BLaER1 (cell line): ENCODE measurements around the gene SKI.
"Not testable (repeated sequence)": the region's sequence is repeated elsewhere in the genome, so short reads cannot be mapped to it uniquely, and the experiment has no call there.

Experiments used
- H3K27ac ChIP-seq: shearing (Covaris generic); formaldehyde crosslinking; 2 replicates; pipeline ENCODE4 v1.8.1; 2022
- H3K27me3 ChIP-seq: shearing (Covaris generic); formaldehyde crosslinking; 2 replicates; pipeline ENCODE4 v1.8.1; 2022
- H3K36me3 ChIP-seq: shearing (Covaris generic); formaldehyde crosslinking; 2 replicates; pipeline ENCODE4 v1.8.1; 2022
- H3K4me1 ChIP-seq: shearing (Covaris generic); formaldehyde crosslinking; 2 replicates; pipeline ENCODE4 v1.8.1; 2022
- H3K4me2 ChIP-seq: shearing (Covaris generic); formaldehyde crosslinking; 2 replicates; pipeline ENCODE4 v1.8.1; 2022
- H3K4me3 ChIP-seq: shearing (Covaris generic); formaldehyde crosslinking; 2 replicates; pipeline ENCODE4 v1.8.1; 2022
- H3K9ac ChIP-seq: shearing (Covaris generic); formaldehyde crosslinking; 2 replicates; pipeline ENCODE4 v1.8.1; 2022
- H3K9me3 ChIP-seq: shearing (Covaris generic); formaldehyde crosslinking; 2 replicates; pipeline ENCODE4 v1.8.1; 2022
- H4K20me1 ChIP-seq: shearing (Covaris generic); formaldehyde crosslinking; 2 replicates; pipeline ENCODE4 v1.8.1; 2022
- Cebpa-rat ChIP-seq: shearing (Covaris generic); IDR thresholded peaks from 2 replicates; pipeline ENCODE4 v1.8.1; 2022

SKI gene

GRCh38 chr1:2256435-2257244, 28.5 kb downstream of the SKI start:
- Histone ChIP-seq H4K20me1 (peaks cover 64% of the 10 kb centered on the region), H3K27me3 (no peaks in the 10 kb centered on the region), H3K9me3 (peaks cover 20% of the 10 kb centered on the region), H3K27ac (peak overlapping the region; percentile 75), H3K36me3 (peaks cover 14% of the 10 kb centered on the region; the same call in 1 of the 2 replicates), H3K4me3 (no peak overlapping the region), H3K4me2 (peak overlapping the region; percentile 58), H3K4me1 (peaks cover 76% of the 10 kb centered on the region), H3K9ac (no peak overlapping the region)
- TF ChIP-seq Cebpa-rat: no peak

DNA sequence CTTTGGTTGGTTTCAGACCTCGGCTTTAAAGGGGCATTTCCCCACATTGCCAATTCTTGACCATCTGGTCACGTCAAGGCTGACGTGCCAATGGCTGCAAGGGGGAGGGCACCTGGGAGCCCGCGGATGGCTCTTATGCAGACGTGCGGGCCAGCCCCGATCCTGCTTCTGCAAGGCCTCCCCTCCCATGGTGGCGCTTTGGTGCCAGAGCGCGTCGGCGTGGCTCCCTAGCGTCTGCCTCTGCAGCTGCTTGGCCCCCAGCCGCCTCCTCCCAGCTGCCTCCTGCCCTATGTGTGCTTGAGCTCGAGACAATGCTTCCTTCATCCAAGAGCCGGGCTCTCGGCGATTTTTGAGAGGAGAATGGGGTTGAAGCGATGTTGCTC, 29.1 kb downstream of the SKI start:
- H3K27me3 ChIP-seq: no peaks in the 10 kb centered on the region
- peak overlapping the region; percentile 75 for H3K27ac ChIP-seq
- peak overlapping the region; percentile 58 for H3K4me2 ChIP-seq
- peaks cover 58% of the 10 kb centered on the region for H4K20me1 ChIP-seq
- TF ChIP-seq Cebpa-rat: no peak
- H3K4me1 ChIP-seq: peaks cover 70% of the 10 kb centered on the region
- H3K9me3 ChIP-seq: peaks cover 20% of the 10 kb centered on the region
- H3K36me3 ChIP-seq: peaks cover 14% of the 10 kb centered on the region; the same call in 1 of the 2 replicates
- no peak overlapping the region for H3K4me3 ChIP-seq
- H3K9ac ChIP-seq: no peak overlapping the region

DNA sequence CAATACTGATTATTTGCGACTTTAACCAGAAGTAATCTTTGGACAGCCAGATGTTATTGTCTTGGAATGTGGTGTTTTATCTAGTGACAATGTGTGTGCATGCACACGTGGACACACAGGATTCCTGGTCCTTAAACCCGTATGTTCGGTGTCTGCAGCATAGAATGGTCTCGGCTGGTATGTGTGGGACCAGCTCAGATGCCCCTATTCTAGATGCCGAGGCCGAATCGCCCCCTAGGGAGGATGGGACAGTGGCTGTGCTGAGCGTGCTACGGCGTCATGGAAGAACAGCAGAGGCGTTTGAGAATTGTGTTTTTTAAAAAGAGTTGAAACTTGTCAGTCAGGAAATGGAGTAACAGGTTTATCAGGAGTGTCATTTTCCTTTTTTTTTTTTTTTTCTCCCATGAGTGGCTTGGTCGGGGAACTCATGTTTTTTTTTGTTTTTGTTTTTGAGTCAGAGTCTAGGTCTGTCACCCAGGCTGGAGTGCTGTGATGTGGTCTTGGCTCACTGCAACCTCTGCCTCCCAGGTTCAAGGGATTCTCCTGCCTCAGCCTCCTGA, 30.1 kb downstream of the SKI start:
- Histone ChIP-seq H3K9me3 (peaks cover 20% of the 10 kb centered on the region), H3K4me1 (peaks cover 66% of the 10 kb centered on the region), H3K4me2 (peak overlapping the region; percentile 47), H3K27ac (no peak overlapping the region), H4K20me1 (peaks cover 62% of the 10 kb centered on the region), H3K9ac (no peak overlapping the region), H3K36me3 (peaks cover 11% of the 10 kb centered on the region; the same call in 1 of the 2 replicates), H3K27me3 (no peaks in the 10 kb centered on the region), H3K4me3 (no peak overlapping the region)
- TF ChIP-seq Cebpa-rat: no peak

DNA sequence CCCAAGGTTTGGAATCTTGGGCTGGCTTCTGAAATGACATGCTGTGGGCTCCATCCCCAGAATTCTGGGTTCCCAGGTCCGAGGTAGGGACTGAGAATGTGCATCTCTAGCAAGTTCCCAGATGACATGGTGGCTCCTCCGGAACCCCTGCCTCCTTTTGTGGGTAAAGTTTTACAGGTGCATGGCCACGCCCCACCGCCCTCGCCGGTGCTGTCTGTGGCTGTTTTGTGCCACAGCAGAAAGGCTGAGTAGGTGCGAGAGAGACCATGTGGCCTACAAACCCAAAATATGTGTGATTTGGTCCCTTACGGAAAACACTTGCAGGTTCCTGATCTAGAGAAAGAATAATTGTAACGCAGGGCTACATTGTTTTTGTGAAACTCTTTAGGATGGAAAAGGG, 30.9 kb downstream of the SKI start:
- peaks cover 69% of the 10 kb centered on the region for H4K20me1 ChIP-seq
- H3K27me3 ChIP-seq: no peaks in the 10 kb centered on the region
- no peak overlapping the region for H3K4me3 ChIP-seq
- H3K9ac ChIP-seq: no peak overlapping the region
- H3K27ac ChIP-seq: no peak overlapping the region
- peak overlapping the region; percentile 47 for H3K4me2 ChIP-seq
- peaks cover 61% of the 10 kb centered on the region for H3K4me1 ChIP-seq
- H3K36me3 ChIP-seq: peaks cover 3% of the 10 kb centered on the region; the same call in 1 of the 2 replicates
- H3K9me3 ChIP-seq: peaks cover 19% of the 10 kb centered on the region
- TF ChIP-seq Cebpa-rat: no peak

GRCh38 chr1:2259668-2260402, 31.7 kb downstream of the SKI start:
- no peak overlapping the region for H3K4me3 ChIP-seq
- H3K27me3 ChIP-seq: no peaks in the 10 kb centered on the region
- no peak overlapping the region for H3K4me2 ChIP-seq
- no peaks in the 10 kb centered on the region for H3K36me3 ChIP-seq
- H3K9me3 ChIP-seq: peaks cover 11% of the 10 kb centered on the region
- no peak overlapping the region for H3K27ac ChIP-seq
- H4K20me1 ChIP-seq: peaks cover 78% of the 10 kb centered on the region
- peaks cover 53% of the 10 kb centered on the region for H3K4me1 ChIP-seq
- no peak overlapping the region for H3K9ac ChIP-seq
- no peak for TF ChIP-seq Cebpa-rat

DNA sequence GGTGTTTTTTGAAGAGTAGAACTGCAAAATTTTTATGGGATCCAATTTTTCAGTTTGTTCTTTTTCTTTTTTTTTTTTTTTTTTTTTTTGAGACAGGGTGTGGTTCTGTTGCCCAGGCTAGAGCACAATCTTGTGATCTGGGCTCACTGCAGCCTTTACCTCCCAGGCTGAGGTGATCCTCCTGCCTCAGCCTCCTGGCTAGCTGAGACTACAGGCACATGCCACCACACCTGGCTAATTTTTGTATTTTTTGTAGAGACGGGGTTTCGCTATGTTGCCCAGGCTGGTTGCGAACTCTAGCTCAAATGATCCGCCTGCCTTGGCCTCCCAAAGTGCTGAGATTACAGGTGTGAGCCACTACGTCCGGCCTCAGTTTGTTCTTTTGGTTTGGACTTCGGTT, 32.4 kb downstream of the SKI start:
- peaks cover 84% of the 10 kb centered on the region for H4K20me1 ChIP-seq
- H3K4me3 ChIP-seq, H3K4me2 ChIP-seq, H3K27ac ChIP-seq, H3K36me3 ChIP-seq, H3K27me3 ChIP-seq, H3K9ac ChIP-seq, H3K9me3 ChIP-seq: not testable (repeated sequence)
- H3K4me1 ChIP-seq: peaks cover 47% of the 10 kb centered on the region

DNA sequence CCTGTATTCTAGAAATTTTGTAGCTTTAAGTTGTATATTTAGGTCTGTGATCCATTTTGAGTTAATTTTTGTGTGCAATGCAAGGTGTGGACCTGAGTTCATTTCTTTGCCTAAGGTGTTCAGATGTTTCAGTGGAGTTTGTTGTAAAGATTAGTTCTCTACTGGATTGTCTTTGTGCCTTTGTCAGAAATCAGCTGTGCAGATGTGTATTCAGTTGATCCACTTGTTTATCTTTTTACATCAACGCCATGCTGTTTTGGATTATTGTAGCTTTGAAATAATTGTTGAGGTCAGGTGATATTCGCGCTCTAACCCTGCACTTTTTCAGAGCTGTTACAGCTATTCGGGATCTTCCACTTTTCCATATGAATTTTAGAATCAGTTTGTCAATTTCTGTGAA, 32.8 kb downstream of the SKI start:
- Histone ChIP-seq H4K20me1 (peaks cover 88% of the 10 kb centered on the region), H3K4me1 (peaks cover 45% of the 10 kb centered on the region)

GRCh38 chr1:2261476-2262395, 33.6 kb downstream of the SKI start:
- H3K27ac ChIP-seq, H3K27me3 ChIP-seq, H3K9me3 ChIP-seq, H3K36me3 ChIP-seq, H3K4me3 ChIP-seq, H3K9ac ChIP-seq, H3K4me2 ChIP-seq: not testable (repeated sequence)
- Histone ChIP-seq H4K20me1 (peaks cover 90% of the 10 kb centered on the region), H3K4me1 (peaks cover 41% of the 10 kb centered on the region)

More for the DNA sequence above, 32.8 kb downstream of the SKI start:
- TF ChIP-seq Cebpa-rat: no peak
- H3K9ac ChIP-seq: no peak overlapping the region
- H3K27me3 ChIP-seq: no peaks in the 10 kb centered on the region
- no peak overlapping the region for H3K4me2 ChIP-seq
- no peak overlapping the region for H3K27ac ChIP-seq
- peaks cover under 1% of the 10 kb centered on the region; the same call in 1 of the 2 replicates for H3K9me3 ChIP-seq
- no peaks in the 10 kb centered on the region for H3K36me3 ChIP-seq
- H3K4me3 ChIP-seq: no peak overlapping the region

DNA sequence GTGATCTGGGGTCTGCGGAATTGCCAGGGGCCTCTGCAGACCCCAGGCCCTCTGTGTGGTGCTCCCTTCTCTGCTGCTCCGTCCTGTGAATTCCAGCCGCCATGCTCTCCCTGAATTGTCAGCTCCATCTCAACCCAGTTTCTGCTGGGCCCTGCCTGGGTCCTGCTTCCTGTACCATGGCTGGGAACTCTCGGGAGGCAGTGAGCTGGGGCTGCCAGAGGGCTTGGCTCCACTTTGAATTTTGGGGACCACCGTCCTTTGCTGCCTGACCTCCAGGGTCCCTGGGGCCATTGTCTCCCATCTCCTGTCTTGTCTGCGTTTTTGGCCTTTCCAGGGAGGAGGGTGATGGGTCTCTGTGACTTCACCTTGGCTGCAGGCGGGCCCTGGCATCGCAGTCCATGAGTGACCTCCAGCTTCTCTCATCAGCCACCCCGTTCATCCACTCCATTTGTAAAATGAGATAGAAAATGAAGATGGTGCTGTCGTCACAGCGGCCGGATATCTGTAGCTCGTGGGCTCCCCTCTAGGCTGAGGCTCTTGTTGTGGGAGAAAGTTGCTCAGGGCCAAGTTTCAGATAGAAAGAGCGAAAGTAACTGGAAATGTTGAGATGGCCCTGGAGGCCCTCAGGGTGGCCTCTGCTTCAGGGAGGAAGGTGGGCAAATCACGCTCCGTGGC, 38.3 kb downstream of the SKI start:
- Histone ChIP-seq H3K36me3 (no peaks in the 10 kb centered on the region; the same call in 1 of the 2 replicates), H3K27me3 (no peaks in the 10 kb centered on the region), H3K9me3 (no peaks in the 10 kb centered on the region), H3K27ac (no peak overlapping the region), H4K20me1 (peaks cover 89% of the 10 kb centered on the region), H3K4me2 (no peak overlapping the region), H3K4me3 (no peak overlapping the region), H3K9ac (no peak overlapping the region), H3K4me1 (peaks cover 22% of the 10 kb centered on the region)
- no peak for TF ChIP-seq Cebpa-rat
